ELR (cell line): ENCODE data around the gene NEDD9.
A peak's percentile ranks its signal among the peaks of the same experiment; 100 is the strongest.

Experiments
- DNase-seq: peaks from one replicate; pipeline ENCODE4 v3.0.0-alpha.2; 2015; ENCODE audit warnings: low read depth

Gene NEDD9

DNA sequence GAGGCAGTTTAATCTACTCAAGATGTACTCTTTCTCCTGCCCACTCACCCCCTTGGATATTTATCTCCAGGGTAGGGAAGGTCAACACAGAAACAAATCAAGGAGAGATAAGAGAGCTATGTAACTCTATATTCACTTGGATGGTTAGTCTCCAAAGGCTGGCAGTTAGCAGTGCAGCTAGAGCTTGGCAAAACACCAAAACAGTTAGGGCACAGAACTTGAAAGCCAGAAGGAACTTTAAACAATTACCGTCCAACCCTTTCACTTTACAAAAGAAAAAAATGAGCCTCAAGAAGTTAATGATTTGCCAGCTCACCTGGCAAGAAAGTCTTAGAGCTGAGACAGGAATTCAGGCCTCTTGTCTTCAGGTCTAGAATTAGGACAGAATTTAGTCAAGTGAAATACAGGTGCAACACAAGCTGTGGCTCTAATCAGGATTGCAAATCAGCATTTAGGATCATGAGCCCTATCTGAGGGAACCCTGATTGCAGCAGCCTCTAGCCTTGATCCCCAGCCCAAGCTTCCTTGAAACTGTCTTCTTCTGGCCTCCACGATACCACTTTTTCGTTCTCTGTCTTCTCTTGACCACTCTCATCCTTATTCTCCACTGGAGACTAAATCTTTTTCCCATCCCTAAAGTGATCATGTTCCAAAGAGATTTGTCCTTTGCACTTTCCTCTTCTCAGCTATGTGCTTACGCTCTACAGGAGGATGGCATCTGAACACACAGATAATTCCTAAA is 14.9 kb downstream of the NEDD9 start:
- DNase-seq, result no peak

DNA sequence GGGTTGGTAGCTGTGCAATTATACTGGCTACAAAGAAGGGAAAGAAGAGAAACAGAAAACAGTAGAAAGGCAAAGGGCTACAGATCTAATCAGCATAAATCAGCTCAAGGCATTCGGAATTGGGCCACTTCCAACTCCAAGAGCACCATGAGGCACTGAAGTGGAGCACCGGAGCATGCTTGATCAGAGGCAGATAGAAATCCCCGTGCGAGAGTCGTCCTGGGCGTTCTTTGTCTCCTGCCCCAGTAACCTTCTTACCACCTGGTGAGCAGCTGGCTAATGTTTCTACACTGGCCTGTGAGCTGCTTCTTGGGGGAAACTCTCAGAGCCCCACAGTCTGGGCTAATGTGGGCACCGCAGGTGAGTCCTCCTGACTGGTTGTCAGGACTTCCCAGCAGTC is 16.7 kb downstream of the NEDD9 start:
- DNase-seq, result no peak

DNA sequence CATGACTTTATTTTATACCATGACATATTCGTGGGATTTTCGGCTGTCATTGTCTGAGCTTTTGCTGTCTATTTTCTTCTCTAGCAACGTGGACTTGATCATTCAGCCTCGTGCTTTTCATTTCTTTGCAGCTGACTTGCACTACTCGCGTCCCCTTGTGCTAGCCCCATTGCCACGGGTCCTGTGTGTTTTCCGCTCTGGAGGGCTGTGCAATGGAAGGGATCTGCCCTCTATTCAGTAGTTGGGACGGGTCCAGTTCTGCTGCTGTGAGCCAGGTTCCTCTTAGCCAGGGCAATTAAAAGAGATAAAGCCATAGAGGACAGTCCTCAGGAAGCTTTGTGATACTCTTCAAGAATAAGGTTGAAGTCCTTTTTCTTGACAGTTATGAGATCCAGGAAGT is 17.6 kb downstream of the NEDD9 start:
- DNase-seq, result no peak

DNA sequence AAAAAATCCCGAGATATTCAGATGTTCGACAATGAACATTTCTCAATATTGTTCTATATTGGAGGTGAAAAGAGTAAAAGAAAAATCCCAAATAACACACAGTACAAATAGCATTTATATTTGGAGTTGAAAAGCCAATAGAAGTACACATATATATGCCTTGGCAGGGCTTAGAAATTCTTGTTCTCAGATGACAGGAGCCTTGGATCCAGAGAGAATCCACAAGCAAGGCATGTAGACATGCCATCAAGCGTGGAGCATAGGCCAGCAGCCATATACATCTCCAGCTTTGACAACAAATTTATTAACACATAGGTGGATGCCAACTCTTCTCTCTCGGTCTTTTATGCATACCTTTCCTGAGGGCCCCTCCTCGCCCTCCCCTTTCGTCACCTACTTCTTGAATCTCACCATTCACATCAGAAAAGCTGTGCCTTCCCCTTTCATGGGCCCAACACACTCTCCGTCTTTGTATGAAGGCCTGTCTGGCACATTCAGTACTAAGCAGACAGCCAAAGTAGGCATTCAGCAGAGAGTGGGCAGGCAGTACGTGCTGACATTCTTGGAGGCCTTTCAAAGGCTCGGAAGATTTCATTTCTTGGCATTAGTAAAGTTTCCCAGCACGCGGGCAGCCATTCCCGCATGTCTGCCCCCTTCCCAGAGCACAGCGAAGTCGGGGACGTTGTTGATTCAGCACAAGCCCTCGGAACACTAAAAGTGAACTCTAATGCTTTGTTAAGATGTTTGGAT is 18.2 kb downstream of the NEDD9 start:
- no peak for DNase-seq

DNA sequence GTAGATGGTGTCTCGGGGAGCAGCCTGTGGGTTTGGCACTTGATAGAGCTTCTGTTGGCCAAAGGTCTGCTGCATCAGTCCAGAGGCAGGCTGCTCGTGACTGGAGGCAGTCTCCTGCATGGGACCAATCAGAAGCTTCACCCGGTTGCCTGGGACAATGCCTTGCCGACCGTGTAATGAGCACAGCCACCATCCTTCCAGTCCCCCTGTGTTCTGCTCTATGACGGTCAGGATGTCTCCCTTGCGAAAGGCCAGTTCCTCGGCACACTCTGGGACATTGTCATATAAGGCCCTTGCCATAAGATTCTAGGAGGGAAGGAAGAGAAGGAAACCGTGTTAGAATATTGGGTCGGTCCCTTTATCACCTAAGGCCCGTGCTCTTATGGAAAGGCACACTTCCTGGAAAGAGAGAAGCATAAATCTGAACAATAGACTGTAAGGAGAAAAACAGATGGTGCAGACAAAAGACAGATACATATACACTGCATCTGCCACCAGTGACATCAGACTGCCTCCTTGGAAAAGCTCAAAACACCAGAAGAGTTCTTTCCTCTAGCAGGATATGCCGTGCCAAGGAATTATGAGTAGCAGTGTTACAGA is 18.9 kb downstream of the NEDD9 start:
- no peak for DNase-seq

DNA sequence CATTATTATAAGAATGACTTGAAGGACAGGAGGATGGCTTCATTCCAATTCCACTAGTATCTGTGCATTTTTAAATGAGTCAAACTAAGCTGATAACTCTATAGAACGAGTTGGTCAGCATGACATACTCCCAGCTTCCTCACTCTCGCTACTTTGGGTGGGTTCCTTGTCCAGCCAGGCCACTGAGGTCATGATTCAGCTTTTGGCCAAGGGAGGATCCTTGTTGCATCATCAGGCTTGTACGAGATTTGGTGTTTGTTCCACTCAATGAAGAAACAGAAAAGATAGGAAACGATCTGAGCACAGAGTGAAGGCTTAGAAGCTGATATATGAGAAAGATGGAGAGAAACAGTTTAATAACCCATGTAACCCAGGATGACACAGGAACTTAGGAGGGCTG is 19.8 kb downstream of the NEDD9 start:
- peak; percentile 89 for DNase-seq

DNA sequence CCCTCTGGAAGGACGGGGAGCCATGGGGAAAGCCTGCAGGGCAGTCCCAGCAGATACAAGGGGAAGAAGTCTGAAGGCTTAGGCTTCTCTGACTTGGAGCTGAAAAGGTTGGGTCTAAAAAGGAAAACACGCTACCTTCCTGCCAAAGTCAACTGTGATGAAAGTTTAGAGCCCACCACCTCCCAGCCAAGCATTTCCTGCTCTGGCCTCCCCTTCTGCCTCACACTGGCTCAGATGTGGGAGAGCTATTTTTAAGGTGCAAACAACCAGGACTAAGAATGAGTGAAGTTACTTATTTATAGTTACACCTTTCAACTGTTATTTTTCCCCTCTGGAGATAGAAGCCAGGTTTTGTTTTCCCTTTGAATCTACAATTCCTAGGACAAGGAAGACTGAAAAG is 21.2 kb downstream of the NEDD9 start:
- no peak for DNase-seq

DNA sequence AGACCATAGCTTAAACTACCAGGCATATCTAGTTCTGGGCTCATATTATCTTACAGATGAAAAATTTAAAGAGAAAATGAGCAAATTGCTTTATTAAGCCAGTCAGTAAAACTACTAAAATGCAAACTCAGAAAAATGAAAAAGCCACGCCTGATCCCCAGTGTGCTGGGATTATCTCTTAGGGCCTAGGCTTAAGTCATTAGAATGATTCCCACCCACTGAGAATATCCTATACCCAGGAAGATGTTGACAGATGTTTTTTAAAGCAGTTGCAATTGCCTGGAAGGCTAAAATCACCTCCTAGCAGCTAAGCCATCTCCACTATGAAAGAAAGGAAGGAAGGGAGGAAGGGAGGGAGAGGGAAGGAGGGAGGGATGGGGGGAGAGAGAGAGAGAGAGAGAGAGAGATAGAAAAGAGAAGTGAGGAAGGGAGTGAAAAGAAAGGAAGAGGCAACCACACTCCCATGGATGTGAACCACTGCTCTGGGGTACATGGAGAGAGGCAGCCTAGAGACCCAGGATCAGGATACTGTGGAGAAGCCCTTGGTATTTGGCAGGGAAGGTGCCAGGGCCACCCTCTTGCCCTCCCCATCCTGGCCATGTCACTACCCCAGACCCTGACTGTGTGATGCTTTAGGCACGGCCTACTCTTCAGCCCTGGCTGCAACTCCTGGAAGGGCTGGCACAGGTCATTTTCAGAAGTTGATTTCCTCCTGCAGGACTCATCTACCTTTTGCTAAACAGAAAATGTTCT is 21.9 kb downstream of the NEDD9 start:
- DNase-seq, result no peak

DNA sequence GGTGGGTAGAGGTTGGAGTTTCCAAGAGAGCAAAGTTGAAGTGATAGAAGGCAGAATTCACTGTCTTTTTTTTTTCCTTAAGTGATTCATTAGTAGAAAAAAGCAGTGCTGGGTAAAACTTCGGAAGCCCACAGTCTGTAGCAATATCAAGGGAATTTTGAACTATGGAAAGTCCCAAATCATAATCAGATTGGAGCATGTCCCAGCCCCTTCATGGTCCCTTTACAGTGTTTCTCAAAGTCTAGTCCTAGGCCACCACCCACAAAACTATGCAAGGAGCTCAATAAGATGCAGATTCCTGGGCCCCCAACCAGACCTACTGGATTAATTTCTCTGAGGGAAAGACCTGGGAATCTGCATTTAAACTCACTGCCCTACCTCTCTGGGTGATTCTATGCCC is 22.6 kb downstream of the NEDD9 start:
- no peak for DNase-seq

DNA sequence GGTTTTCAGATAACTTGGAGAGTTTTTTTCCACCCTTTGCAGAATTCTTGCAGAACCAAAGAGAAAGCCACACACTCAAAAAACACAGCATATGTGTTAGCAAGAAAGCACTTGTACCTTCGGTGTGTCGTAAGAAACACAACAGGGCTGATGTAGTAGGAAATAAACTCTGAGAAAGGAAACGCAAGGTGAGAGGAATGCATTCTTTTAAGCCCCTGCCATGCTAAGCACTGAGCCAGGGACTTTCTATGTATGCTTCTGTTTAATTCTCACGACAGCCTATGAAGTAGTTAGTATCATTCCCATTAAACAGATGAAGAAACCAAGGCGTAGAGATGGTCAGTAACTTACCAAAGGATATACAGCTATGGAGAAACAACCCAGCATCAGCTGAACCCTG is 23.1 kb downstream of the NEDD9 start:
- no peak for DNase-seq

DNA sequence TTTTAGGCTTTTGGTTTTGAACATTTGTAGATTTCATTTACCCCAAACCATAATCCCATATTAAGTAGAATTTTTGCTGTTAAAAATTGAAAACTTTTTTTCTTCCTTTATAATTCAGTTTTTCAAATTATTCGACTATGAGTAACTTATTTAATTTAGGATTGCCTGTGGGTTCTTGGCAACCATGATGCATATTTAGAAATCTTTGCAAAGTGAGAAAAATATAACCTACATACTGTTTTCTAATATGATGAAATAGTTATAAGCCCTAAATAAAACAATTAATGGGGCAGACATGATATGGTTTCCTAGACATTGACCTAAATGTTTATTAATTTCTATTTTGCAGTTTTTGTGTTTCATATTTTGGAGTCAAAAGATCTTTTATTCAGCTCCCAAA is 23.6 kb downstream of the NEDD9 start:
- no peak for DNase-seq

DNA sequence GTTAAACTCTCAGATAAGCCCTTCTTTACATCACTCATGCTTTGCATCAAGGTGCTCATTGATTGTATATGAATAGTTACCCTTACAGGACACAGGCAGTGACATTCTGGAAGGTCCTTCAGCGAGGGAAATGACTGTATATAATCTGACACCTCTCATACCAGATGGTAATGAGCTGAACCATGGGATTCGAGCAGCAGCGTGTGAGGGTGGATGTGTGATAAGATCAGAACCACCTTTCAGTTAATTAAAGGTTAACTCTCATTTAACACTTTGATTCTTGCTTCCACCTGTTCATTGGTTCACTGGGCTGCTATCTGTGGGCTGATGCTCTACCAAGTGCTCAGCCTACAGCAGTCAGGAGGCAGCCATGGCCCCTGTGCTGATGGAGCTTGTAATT is 24.2 kb downstream of the NEDD9 start:
- DNase-seq, result no peak

DNA sequence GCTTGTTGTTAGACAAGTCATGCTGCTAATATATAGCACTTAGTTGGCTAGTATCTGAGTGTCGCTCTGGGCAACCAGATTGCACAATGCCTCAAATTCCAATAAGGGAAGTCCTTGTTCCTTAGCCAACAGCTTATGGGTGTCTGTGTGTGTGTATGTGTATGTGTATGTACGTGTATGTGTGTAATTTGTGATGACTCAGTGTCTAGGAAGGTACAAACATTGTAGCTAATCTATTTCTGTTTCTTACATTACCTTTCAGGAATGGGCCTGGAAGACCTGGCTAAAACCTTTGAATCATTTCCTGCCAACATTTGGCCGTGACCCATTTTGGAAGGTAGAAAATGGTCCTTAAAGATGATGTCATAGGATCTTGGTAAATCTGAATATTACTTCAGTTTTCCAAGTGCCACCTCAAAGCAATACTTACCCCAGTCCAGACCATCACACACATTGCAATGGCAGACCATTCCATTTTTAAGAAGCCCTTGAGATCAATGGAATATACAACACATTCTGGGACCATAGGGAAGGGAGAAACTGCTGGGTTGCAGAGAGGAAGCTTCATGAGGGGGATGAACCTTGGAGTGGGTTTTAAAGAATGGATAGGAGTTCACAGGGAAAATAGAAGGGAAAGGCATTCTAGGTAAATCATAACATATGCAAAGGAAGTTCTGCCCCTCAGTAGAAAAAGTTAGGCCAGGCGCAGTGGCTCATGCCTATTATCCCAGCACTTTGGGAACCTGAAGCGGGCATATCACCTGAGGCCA is 25.1 kb downstream of the NEDD9 start:
- peak; percentile 96 for DNase-seq

DNA sequence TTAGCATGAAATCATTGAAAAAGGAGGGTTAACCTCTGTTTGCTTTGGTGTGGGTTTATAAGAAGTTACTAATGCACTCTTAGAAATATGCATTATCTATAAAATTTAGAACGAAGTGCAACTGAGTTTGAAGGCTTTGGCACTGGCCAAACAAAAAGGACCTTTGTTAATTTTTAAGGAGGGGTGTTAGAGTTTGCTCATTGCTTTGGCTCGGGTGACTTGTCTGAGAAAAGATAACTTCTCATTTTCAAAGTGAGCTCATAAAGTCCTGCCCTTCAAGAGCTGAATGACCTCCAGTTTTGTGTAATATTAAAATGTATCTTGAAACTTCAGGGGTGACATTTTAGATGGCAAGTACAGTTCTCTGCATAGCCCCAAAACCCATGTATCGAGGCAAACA is 25.9 kb downstream of the NEDD9 start:
- no peak for DNase-seq

DNA sequence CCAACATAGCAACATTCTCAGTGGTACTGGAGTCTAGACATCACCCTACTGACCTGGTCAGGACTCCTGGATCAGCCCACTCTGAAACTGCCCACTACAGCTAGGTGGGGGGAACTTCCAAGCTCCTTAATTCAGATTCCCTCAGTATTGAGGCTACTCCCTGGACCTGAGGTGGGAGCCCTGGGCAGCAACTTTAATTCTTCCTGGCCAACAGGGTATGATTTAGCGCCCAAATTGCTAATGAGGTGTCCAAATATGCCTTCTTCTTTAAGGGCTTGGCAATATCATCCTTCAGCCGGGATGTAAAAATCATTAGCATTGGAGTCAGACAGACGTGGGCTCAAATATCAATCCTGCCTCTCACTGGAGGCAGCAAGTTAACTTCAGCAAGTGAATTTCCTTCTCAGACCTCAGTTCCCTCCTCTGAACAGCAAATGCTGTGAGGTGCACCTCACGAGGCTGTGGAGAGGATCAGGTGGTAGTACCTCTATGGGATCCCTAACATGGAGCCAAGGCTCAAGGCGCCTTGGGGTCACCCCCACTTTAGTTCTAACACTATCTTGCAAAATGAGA is 27.6 kb downstream of the NEDD9 start:
- DNase-seq, result no peak

DNA sequence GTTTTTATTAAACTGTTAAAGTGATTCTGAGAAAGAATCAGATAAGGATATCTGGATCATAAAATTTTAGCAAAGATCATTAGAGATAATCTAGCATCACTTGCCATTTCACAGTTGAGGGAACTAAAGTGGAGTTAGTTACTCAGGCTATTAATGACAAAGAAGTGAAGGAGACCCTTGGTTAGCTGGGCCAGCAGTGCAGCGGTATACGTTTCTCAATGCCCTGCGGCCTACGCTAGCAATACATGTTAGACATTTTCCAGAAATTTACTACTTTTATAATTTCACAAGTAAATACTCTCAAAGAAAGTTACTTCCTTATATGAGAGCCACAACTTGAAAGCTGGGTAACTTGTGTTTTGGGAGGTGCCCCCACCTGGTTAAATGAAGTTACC is 28.5 kb downstream of the NEDD9 start:
- DNase-seq, result no peak

DNA sequence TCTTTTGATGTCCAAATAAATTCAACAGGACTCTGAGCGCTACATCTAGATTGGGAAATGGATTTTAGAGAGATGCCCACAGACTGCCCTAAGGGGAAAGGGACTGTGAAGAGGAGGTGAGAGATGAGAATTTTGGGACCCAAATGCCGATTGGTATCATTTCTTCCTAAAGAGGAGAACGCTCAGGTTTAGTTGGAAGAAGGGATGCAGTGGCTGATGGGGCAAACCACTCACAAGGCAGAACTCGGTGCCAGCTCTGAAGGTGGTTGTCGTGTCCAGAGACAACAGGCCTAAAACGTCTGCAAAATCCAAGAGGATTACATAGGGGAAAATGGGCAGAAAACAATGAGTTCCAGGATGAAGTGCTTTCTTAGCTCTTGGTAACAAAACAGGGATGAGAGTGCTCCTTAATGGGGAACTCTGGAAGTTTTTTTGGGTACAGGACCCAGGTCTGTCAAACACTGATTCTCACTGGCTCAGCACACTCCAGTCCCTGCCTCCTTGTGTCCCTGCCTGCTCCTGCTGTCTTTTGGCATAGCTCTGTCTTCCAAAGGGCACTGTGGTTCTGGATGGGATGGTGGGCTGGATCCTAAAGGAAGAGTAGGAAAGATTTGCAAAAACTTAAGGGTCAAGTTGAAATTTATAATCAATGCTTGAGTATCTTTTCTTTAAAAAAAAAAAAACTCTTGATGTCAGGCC is 29.0 kb downstream of the NEDD9 start:
- no peak for DNase-seq

DNA sequence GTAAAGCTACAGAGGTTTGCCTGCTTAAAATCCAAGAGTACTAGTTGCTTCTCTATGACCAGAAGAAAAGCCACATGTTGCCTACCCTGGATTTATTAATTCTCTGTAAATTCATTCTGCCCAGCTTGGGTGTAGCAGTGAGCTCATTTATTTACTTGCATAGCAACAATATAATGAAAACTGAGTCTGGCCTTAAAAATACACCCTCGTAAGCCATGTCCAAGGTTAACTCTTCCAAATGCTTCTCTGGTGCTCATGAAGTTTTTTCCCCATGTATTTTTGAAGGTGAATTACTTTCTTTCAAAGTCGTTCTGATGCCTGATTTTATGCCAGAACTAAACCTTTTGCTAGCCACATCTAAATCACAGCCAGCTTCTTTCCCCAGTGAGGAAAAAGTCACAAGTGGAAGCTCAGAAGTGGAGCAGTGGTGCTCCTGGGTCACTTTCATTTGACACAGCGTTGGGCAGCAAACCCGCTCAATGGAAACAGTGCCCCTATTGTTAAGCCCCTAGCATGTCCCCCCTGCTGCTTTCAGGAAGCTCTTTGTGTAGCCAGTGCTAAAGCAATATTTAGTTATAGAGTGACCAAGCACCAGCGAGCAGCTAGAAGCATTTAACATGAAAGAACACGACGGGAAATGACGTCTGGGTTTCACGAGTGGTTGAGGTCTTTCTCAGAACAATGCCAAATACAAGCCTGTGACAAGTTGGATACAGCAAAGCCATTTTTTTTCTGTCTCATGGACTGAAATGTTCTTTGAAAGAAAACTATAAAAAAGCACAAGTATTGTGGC is 29.8 kb downstream of the NEDD9 start:
- no peak for DNase-seq

DNA sequence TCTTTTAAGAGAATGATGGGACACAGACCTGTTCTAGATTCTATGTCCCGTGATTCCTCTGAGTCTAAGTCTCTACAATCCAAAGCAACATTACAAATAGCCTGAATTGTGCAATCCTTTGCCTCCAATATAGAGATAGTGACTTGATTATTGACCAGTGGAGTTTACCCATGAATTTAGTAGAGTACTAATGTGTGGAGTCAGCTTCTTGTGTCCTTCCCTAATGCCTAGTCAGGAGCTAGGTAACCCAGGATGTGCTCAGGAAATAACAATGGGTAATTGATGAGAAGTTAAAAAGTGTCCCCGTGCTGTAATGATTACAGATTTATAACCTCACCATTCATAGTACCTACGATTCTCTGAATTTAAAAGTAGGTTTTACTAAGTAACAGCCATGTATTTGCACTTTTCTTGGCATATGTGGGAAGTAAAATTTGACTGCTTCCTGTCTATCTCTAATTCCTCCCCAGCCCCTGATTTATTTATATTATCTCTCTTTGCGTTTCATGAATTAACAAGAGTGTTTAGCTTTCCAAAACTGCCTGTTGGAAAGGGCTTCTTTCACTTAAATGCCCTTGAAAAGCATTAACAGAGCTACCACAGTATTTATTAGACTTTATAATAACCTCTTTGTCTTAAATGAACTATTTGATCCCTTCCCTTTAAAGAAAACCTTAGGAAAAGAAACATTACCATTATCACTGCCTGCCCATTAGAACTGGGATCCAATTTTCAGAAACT is 30.5 kb downstream of the NEDD9 start:
- no peak for DNase-seq
